ENCODE results near the gene KCNIP2.

The KCNIP2 gene

DNA sequence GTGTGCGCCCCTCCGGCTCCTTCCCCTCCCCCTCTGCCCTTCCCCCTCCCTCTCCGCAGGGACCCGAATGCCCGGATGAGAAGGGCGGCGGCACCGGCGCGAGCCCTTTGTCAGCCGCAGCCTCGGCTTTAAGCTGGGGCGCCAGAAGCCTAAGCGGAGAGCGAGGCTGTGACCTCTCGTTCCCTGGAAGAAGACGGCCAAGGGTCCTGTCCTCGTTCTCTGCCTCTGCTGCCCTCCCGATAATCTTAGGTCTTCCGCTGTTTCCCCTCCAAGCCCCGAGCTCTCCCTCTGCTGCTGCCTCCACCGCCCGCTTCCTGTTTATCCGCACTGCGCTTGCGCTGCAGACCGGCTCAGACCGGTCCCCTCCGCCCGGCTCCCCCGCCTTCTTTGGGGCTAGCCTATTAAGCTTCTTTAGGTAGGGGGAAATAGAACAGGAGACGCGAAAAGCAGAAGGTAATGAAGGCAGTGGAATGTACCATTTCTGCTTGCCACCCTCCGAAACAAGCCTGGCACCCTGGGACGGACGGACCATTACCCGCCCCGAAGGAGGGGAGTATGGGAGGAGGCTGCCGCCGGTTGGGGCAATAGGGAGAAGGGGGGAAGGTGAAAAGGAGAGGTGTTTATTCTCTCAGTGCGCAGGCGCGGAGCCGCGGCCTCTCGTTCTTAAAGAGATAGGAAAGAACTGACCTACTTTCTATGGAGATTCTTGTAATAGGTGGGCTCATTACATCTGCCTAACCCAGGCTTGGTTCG lies 25.3 kb downstream of the KCNIP2 start, which contains the start of gene OGA:
OGA (minus strand) TSS at position 326 of the 753 bp plus-strand sequence. CDS start 422 bp downstream, outside the sequence.
- TF ChIP-seq CTCF (IDR thresholded peaks at IDR 0.05; ENCODE audit: low read length) (no peak), EZH2 (optimal IDR thresholded peaks at IDR 0.05; ENCODE audit: low read depth, low read length) (no peak), EZH2phosphoT487 (IDR thresholded peaks at IDR 0.05; ENCODE audit: low read length) (no peak)
- Histone ChIP-seq H3K9me2 (replicated peaks; ENCODE audit: insufficient read depth, low read length) (no peaks in the 10 kb centered on the region), H3K9ac (ENCODE audit: low read length) (peak within 1 kb of the TSS; percentile 96), H3K27ac (ENCODE audit: low read length) (peak within 1 kb of the TSS; percentile 80), H3K4me3 (ENCODE audit: low read length) (peak within 1 kb of the TSS; percentile 82), H4K20me1 (ENCODE audit: insufficient read depth, low read length) (peaks cover 37% of the 10 kb centered on the region), H3K36me3 (replicated peaks; ENCODE audit: insufficient read depth, low read length) (no peaks in the 10 kb centered on the region; the same call in 1 of the 2 replicates), H3K27me3 (replicated peaks; ENCODE audit: insufficient read depth, low read length) (no peaks in the 10 kb centered on the region), H3K9me3 (replicated peaks; ENCODE audit: insufficient read depth, low read length) (no peaks in the 10 kb centered on the region), H3F3A (ENCODE audit: insufficient read depth, low read length) (peaks cover 11% of the 10 kb centered on the region), H3K79me2 (ENCODE audit: low read length) (peaks cover 65% of the 10 kb centered on the region), H3K4me2 (ENCODE audit: low read depth, low read length) (peak within 1 kb of the TSS; percentile 92), H2AFZ (ENCODE audit: low read length) (peak within 1 kb of the TSS; percentile 77), H3K4me1 (ENCODE audit: low read length) (peaks cover 17% of the 10 kb centered on the region)
- DNase-seq = peak; percentile 99

- peak overlapping the region; percentile 80 for H3K27ac ChIP-seq (ENCODE audit: low read length)
- no peaks in the 10 kb centered on the region for H3K9me2 ChIP-seq (replicated peaks; ENCODE audit: insufficient read depth, low read length)
- H3K9ac ChIP-seq (ENCODE audit: low read length) = peak overlapping the region; percentile 96
- DNase-seq = peak; percentile 44
- H3K36me3 ChIP-seq (replicated peaks; ENCODE audit: insufficient read depth, low read length) = peaks cover 3% of the 10 kb centered on the region; the same call in 1 of the 2 replicates
- peak overlapping the region; percentile 82 for H3K4me3 ChIP-seq (ENCODE audit: low read length)
- peaks cover 45% of the 10 kb centered on the region for H4K20me1 ChIP-seq (ENCODE audit: insufficient read depth, low read length)
- no peak overlapping the region for H2AFZ ChIP-seq (ENCODE audit: low read length)
- H3F3A ChIP-seq (ENCODE audit: insufficient read depth, low read length) = peaks cover 11% of the 10 kb centered on the region
- TF ChIP-seq EZH2phosphoT487 (IDR thresholded peaks at IDR 0.05; ENCODE audit: low read length) (no peak), EZH2 (optimal IDR thresholded peaks at IDR 0.05; ENCODE audit: low read depth, low read length) (no peak), CTCF (IDR thresholded peaks at IDR 0.05; ENCODE audit: low read length) (no peak)
- H3K4me2 ChIP-seq (ENCODE audit: low read depth, low read length) = peak overlapping the region; percentile 92
- no peaks in the 10 kb centered on the region for H3K9me3 ChIP-seq (replicated peaks; ENCODE audit: insufficient read depth, low read length)
- H3K4me1 ChIP-seq (ENCODE audit: low read length) = peaks cover 17% of the 10 kb centered on the region
- H3K79me2 ChIP-seq (ENCODE audit: low read length) = peaks cover 72% of the 10 kb centered on the region
- H3K27me3 ChIP-seq (replicated peaks; ENCODE audit: insufficient read depth, low read length) = no peaks in the 10 kb centered on the region
Observed at GRCh38 chr10:101817337-101818118, 26.1 kb downstream of the KCNIP2 start.

DNA sequence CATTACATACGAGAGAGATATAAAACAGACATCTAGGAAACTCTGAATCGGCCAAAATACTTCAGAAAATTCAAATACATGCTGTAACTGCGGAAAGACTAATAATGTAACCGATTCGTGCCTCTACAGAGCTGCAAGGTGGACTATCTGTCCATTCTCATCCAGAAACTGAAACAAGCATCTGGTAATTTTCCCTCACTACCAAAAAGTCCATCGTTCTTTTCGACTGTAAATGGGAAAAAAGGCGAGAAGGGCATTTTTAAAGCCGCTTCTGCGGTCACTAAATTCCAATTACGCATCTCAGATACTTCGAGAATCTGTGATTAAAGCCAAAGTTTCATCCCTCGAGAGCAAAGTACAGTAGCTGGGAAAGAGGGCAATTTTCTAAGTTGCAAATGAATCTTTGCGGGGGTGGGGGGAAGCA lies 26.7 kb downstream of the KCNIP2 start:
- Histone ChIP-seq H3K4me3 (ENCODE audit: low read length) (peak overlapping the region; percentile 82), H4K20me1 (ENCODE audit: insufficient read depth, low read length) (peaks cover 51% of the 10 kb centered on the region)

More for the DNA sequence above, 26.7 kb downstream of the KCNIP2 start:
- H3K36me3 ChIP-seq (replicated peaks; ENCODE audit: insufficient read depth, low read length) = peaks cover 3% of the 10 kb centered on the region; the same call in 1 of the 2 replicates
- H3K79me2 ChIP-seq (ENCODE audit: low read length) = peaks cover 78% of the 10 kb centered on the region
- no peak overlapping the region for H2AFZ ChIP-seq (ENCODE audit: low read length)
- no peak for DNase-seq
- H3K27me3 ChIP-seq (replicated peaks; ENCODE audit: insufficient read depth, low read length) = no peaks in the 10 kb centered on the region
- peak overlapping the region; percentile 96 for H3K9ac ChIP-seq (ENCODE audit: low read length)
- no peaks in the 10 kb centered on the region for H3K9me3 ChIP-seq (replicated peaks; ENCODE audit: insufficient read depth, low read length)
- H3K4me2 ChIP-seq (ENCODE audit: low read depth, low read length) = peak overlapping the region; percentile 92
- peak overlapping the region; percentile 80; the same call in 1 of the 2 replicates for H3K27ac ChIP-seq (ENCODE audit: low read length)
- TF ChIP-seq EZH2phosphoT487 (IDR thresholded peaks at IDR 0.05; ENCODE audit: low read length) = no peak
- no peak for TF ChIP-seq EZH2 (optimal IDR thresholded peaks at IDR 0.05; ENCODE audit: low read depth, low read length)
- no peak for TF ChIP-seq CTCF (IDR thresholded peaks at IDR 0.05; ENCODE audit: low read length)
- H3K4me1 ChIP-seq (ENCODE audit: low read length) = peaks cover 17% of the 10 kb centered on the region
- H3F3A ChIP-seq (ENCODE audit: insufficient read depth, low read length) = peaks cover 11% of the 10 kb centered on the region
- no peaks in the 10 kb centered on the region for H3K9me2 ChIP-seq (replicated peaks; ENCODE audit: insufficient read depth, low read length)

All from MM.1S (cell line).